SH-SY5Y (cell line): ENCODE data around the gene PLCH1.

Experiments used
- GATA2 ChIP-seq: IDR thresholded peaks from 2 replicates; pipeline ENCODE4 v1.6.1; 2011; ENCODE audit warnings: mild to moderate bottlenecking, low read depth, low read length
- GATA3 ChIP-seq: IDR thresholded peaks from 2 replicates; pipeline ENCODE4 v1.6.1; 2011; ENCODE audit warnings: low read depth, mild to moderate bottlenecking, low read length, moderate library complexity

- TF ChIP-seq GATA2 (no peak), GATA3 (no peak)
Measured at GRCh38 chr3:155596615-155597014, 148.3 kb downstream of the PLCH1 start.
